Stromal cell of bone marrow (primary cell): ENCODE results near the gene SLC12A5.

Experiments
- DNase-seq: peaks from one replicate; pipeline ENCODE4 v3.0.0-alpha.2; 2012; ENCODE audit warnings: low read depth

Gene SLC12A5

GRCh38 chr20:46006022-46006705 lies 22.9 kb upstream of the SLC12A5 start:
- no peak for DNase-seq

DNA sequence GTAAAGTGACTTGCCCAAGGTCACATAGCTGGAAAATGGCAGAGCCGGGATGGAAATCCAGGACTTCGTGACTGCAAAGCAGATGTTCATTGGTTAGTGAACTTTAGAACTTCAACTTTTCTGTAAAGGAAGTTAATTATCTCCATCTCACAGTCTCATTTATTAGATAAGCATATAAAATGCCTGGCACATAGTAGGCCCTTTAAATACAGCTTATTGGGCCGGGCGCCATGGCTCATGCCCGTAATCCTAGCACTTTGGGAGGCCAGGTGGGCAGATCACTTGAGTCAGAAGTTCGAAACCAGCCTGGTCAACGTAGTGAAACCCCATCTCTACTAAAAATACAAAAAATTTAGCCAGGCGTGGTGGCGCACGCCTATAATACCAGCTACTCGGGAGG lies 22.1 kb upstream of the SLC12A5 start:
- no peak for DNase-seq

- DNase-seq: no peak
Measured at GRCh38 chr20:46007671-46008070, 21.3 kb upstream of the SLC12A5 start.

DNA sequence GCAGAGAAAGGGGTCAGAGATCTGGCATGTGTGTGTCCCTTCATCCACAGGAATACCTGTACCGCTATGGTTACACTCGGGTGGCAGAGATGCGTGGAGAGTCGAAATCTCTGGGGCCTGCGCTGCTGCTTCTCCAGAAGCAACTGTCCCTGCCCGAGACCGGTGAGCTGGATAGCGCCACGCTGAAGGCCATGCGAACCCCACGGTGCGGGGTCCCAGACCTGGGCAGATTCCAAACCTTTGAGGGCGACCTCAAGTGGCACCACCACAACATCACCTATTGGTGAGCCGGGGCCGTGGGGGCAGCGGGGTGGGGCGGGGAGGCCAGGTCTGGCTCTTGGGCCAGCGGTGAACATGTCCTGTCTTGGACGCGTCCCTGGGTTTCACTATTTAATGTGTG lies 19.2 kb upstream of the SLC12A5 start:
- no peak for DNase-seq

GRCh38 chr20:46010491-46011391 lies 18.3 kb upstream of the SLC12A5 start:
- no peak for DNase-seq

DNA sequence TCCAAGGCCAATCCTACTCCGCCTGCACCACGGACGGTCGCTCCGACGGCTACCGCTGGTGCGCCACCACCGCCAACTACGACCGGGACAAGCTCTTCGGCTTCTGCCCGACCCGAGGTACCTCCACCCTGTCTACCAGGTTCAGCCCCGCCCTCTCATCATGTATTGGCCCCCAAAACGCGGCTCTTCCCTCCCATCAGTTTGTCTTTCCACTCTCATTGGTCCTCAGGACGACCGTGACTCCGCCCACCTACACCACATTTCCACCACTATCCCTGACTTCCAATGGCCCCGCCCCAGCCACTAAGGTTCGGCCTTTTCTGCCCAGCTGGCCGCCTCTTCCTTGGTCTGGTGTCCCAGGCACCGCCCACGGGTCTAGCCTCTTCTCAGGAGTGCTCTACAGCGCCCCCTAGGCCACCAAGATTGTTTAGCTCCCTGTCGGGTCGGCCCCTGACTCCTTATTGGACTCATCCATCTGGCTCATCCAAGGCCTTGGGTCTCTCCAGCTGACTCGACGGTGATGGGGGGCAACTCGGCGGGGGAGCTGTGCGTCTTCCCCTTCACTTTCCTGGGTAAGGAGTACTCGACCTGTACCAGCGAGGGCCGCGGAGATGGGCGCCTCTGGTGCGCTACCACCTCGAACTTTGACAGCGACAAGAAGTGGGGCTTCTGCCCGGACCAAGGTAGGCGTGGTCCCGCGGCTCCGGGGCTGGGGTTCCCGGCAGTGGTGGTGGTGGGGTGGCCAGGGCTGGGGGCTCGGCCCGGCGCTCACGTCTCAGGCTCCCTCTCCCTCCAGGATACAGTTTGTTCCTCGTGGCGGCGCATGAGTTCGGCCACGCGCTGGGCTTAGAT lies 17.2 kb upstream of the SLC12A5 start:
- DNase-seq: no peak

DNA sequence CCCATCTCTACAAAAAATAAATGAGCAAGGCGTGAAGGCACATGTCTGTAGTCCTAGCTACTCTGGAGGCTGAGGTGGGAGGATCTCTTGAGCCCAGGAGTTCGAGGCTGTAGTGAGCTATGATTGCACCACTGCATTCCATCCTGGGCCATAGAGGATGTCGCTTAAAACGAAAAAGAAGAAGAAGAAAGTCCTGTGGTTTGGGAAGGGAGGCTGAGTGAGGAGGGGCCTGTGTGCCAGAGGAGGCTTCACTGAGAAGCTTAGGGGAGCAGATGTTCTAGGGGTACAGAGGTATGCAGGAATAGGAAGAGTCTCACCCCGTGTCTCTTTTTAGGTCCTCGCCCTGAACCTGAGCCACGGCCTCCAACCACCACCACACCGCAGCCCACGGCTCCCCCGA lies 16.1 kb upstream of the SLC12A5 start:
- no peak for DNase-seq

DNA sequence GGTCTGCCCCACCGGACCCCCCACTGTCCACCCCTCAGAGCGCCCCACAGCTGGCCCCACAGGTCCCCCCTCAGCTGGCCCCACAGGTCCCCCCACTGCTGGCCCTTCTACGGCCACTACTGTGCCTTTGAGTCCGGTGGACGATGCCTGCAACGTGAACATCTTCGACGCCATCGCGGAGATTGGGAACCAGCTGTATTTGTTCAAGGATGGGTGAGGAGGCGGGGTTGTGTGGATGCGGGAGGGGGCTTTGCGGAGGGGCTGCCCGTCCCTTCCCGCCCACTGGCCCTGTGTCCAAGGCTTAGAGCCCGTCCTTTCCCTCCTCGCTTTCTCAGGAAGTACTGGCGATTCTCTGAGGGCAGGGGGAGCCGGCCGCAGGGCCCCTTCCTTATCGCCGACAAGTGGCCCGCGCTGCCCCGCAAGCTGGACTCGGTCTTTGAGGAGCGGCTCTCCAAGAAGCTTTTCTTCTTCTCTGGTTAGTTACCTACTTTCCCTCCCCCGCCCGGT lies 15.6 kb upstream of the SLC12A5 start:
- DNase-seq: no peak

DNA sequence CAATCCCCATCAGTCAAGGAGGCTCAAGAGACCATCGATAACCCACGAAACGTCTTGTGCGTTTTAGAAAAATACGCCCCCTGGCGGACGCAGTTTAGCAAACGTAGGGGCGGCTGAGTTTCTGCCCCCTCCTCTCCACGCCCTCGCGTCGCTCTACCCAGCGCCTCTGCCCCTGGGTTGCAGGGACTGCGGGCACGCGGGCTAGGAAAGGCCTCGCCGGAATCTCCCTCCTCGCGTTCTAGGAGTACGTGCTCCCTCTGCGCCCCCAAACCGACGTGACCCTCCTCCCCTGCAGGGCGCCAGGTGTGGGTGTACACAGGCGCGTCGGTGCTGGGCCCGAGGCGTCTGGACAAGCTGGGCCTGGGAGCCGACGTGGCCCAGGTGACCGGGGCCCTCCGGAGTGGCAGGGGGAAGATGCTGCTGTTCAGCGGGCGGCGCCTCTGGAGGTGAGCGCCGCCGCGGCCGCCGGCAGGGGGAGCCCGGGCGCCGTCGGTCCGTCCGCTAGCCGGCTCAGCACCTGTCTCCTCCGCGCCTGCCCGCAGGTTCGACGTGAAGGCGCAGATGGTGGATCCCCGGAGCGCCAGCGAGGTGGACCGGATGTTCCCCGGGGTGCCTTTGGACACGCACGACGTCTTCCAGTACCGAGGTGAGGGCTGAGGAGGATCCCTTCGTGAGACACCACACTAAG lies 15.0 kb upstream of the SLC12A5 start:
- no peak for DNase-seq

GRCh38 chr20:46014517-46015396 lies 14.3 kb upstream of the SLC12A5 start:
- DNase-seq: no peak

DNA sequence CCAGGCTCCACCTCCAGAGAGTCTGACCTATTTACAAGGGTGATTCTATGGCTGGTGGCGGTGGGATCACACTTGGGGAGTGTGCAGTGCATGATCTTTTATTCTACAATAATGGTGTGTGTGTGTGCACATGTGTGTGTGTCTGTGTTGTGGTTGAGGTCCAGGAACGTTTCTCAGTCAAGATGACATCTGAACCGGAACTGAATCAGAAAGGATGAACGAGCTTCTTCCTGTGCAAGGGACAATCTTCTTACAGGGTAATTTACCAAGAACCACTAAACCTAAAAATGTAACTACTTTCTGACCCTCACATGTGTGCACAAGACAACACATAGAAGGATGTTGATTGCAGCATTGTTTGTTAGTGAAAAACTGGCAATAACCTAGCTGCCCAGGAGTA lies 11.7 kb upstream of the SLC12A5 start:
- no peak for DNase-seq

GRCh38 chr20:46018112-46018511 lies 10.9 kb upstream of the SLC12A5 start:
- no peak for DNase-seq

GRCh38 chr20:46018611-46019010 lies 10.4 kb upstream of the SLC12A5 start:
- no peak for DNase-seq

DNA sequence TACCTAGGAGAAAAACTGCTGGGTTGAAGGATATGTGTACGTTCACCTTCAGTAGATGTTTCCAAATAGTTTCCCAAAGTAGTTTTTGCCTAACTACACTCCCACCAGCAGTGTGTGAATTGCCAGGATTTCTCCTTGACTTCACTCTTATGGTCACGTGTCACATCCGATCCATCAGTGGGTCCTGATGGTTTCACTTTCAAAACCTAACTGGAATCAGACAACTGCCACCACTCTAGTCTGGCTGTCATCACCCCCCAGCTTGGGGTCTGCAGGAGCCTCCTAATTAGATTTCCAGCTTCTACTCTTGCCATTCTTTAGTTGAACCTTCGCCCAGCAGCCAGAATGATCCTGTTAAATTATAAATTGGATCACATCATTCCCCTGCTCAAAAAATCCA lies 8.5 kb upstream of the SLC12A5 start:
- DNase-seq: no peak

GRCh38 chr20:46021361-46022359 lies 7.4 kb upstream of the SLC12A5 start:
- DNase-seq: no peak

DNA sequence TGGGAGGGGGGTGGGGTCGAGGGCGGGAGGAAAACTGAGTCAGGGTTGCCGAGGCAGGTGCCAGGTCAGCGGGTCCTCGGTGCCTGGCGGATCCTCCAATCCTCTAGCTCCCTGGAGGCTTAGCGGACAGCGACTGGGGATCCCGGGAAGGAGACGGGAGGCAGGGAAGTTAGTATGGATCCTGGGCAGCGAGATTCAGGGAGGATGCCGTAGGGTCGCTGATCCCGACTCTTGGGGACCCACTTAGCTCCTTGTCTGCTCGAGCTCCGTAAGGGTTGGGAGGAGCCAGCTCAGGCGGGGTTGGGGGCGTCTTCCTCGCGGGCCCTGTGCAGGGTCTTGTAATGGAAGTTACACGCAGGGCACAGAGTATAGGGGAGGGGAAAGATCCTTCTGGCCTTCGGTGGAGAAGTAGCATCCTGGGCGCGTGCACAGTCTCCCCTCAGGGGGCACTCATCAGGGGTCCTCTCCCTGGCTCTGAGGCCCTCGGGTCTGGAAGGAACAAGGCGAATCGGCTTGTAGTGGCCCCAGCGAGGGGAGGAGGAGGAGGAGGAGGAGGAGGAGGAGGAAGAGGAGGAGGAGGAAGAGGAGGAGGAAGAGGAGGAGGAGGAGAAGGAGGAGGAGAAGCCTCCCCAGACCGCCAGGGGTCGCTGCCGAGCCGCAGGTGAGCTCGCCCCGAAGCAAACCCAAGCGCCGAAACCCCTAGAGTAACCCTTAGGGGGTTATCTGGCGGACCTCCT lies 6.4 kb upstream of the SLC12A5 start:
- no peak for DNase-seq

GRCh38 chr20:46023148-46023484 lies 5.9 kb upstream of the SLC12A5 start:
- DNase-seq: no peak

DNA sequence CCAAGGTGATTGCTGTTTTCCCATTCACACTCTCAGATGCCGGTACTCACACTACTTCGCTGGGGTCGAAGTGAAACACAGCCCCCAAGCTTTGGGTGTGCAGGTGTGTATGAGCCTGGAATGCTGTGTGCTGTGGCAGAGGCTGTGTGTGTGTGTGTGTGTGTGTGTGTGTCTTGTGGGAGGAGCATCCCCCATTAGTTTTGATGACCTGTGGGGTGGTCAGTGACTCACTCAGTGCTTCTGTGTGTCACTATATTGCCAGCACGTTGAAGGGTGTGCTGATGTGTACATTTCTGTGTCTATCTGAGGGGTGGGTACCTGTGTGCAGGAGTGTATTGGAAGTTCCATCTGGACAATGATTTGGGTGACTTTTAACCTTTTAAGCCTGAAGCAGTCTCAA lies 5.0 kb upstream of the SLC12A5 start:
- DNase-seq: no peak

- DNase-seq: no peak
Measured at GRCh38 chr20:46025376-46025783, 3.6 kb upstream of the SLC12A5 start.
